ENCODE data around the gene MAP3K10.

DNA sequence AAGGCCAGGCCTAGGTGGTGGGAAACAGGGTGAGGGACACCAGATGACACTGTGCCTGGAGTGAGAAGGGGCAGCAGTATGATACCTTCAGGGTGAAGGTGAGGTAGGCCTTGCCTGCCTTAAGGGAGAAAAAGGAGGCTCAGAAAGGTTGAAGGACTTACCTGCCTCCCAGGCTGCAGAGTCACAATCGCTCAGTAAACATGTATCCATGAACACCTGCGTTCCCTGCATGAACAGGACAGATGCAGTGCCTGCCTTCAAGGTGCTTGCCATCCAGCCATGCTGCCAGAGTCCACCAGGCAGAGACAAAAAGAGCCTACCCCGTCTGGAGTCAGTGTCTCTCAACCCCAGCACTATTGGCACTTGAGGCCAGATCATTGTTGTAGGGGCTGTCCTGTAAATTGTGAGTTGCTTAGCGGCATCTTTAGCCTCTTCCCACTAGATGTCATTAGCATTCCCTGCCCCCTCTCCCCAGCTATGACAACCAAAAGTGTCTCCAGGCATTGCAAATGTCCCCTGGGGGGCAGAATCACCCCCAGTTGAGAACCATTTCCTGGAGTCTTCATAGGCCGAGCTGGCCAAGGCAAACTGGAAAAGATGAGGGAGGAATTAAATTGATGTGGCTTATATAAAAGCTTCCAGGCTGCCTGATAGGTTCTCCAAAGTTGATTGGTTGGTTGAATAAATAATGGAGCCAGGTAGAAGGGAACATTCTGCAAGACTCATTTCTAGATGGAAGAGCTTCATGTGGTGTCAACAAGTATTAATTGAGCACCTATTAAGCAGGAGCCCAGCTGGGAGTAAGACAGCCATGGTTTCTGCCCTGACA, 1.7 kb downstream of the MAP3K10 start:
- TF ChIP-seq, protein P1, sequence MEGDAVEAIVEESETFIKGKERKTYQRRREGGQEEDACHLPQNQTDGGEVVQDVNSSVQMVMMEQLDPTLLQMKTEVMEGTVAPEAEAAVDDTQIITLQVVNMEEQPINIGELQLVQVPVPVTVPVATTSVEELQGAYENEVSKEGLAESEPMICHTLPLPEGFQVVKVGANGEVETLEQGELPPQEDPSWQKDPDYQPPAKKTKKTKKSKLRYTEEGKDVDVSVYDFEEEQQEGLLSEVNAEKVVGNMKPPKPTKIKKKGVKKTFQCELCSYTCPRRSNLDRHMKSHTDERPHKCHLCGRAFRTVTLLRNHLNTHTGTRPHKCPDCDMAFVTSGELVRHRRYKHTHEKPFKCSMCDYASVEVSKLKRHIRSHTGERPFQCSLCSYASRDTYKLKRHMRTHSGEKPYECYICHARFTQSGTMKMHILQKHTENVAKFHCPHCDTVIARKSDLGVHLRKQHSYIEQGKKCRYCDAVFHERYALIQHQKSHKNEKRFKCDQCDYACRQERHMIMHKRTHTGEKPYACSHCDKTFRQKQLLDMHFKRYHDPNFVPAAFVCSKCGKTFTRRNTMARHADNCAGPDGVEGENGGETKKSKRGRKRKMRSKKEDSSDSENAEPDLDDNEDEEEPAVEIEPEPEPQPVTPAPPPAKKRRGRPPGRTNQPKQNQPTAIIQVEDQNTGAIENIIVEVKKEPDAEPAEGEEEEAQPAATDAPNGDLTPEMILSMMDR (IDR thresholded peaks at IDR 0.05) = no peak
- TF ChIP-seq POLR2AphosphoS5 (IDR thresholded peaks at IDR 0.05) (no peak), POLR2A (IDR thresholded peaks at IDR 0.05) (no peak), EP300 (IDR thresholded peaks at IDR 0.05; ENCODE audit: low read depth) (no peak)
